Activated effector memory CD4-positive, alpha-beta T cell treated with anti-CD3 and anti-CD28 coated beads, Interleukin-2, amount 50 U/mL, for 16 hours (primary cell): ENCODE measurements around the gene CMIP.

ENCODE experiments used
- DNase-seq: peaks from one replicate; pipeline ENCODE4 v3.0.0-alpha.2; 2020

CMIP gene

GRCh38 chr16:81554979-81555378 lies 110.4 kb downstream of the CMIP start:
- DNase-seq, result no peak

GRCh38 chr16:81555660-81556059 lies 111.1 kb downstream of the CMIP start:
- DNase-seq, result no peak

GRCh38 chr16:81556715-81557284 lies 112.2 kb downstream of the CMIP start:
- no peak for DNase-seq

GRCh38 chr16:81558077-81558443 lies 113.5 kb downstream of the CMIP start:
- no peak for DNase-seq

- DNase-seq, result no peak
Observed at GRCh38 chr16:81558444-81559175, 114.0 kb downstream of the CMIP start.

GRCh38 chr16:81560979-81561657 lies 116.5 kb downstream of the CMIP start:
- DNase-seq, result no peak

- DNase-seq, result no peak
Observed at GRCh38 chr16:81562174-81562849, 117.7 kb downstream of the CMIP start.

GRCh38 chr16:81562926-81563325 lies 118.3 kb downstream of the CMIP start:
- no peak for DNase-seq

GRCh38 chr16:81564421-81564911 lies 119.9 kb downstream of the CMIP start:
- DNase-seq, result no peak

GRCh38 chr16:81565321-81566028 lies 120.9 kb downstream of the CMIP start:
- DNase-seq, result no peak

GRCh38 chr16:81566086-81567007 lies 121.7 kb downstream of the CMIP start:
- DNase-seq, result no peak

- DNase-seq, result no peak
Observed at GRCh38 chr16:81567087-81567486, 122.5 kb downstream of the CMIP start.

GRCh38 chr16:81567987-81568748 lies 123.6 kb downstream of the CMIP start:
- DNase-seq, result peak; percentile 71

- no peak for DNase-seq
Observed at GRCh38 chr16:81568749-81569087, 124.1 kb downstream of the CMIP start.

- no peak for DNase-seq
Observed at GRCh38 chr16:81569361-81570034, 124.9 kb downstream of the CMIP start.

- no peak for DNase-seq
Observed at GRCh38 chr16:81570151-81570846, 125.7 kb downstream of the CMIP start.

GRCh38 chr16:81571175-81571574 lies 126.6 kb downstream of the CMIP start:
- DNase-seq, result no peak

GRCh38 chr16:81571592-81572385 lies 127.2 kb downstream of the CMIP start:
- DNase-seq, result no peak
